Activated CD8-positive, alpha-beta T cell treated with anti-CD3 and anti-CD28 coated beads for 36 hours (primary cell): ENCODE results near the gene GBA2. TPM values are rescaled to one million over a fixed set of nuclear protein-coding genes. Genes with fewer than 3 reads are reported as not detected.

Source experiments
- ATAC-seq: fragments of 200-7000 bp; cut with Tn5 transposase; one replicate; pipeline ENCODE4 v1.10.0; 2021; ENCODE audit warnings: mild to moderate bottlenecking, moderate library complexity
- CTCF ChIA-PET: fragments of 350-600 bp; sonication (Branson Sonifier 250); formaldehyde crosslinking; loops from one replicate; lab custom pipeline; 2021; ENCODE audit warnings: antibody characterized with exemption; lab: Charles Lee
- POLR2A ChIA-PET: fragments of 350-600 bp; sonication (Branson Sonifier 250); formaldehyde crosslinking; loops from one replicate; lab custom pipeline; 2021; ENCODE audit warnings: antibody characterized with exemption; lab: Charles Lee
- DNase-seq: peaks from one replicate; pipeline ENCODE4 v3.0.0-alpha.2; 2020
- H3K27ac Mint-ChIP-seq: one replicate; pipeline ENCODE4 v1.8.0; 2021; ENCODE audit warnings: mild to moderate bottlenecking, mixed read lengths
- H3K27me3 Mint-ChIP-seq: one replicate; pipeline ENCODE4 v1.8.0; 2021; ENCODE audit warnings: mixed read lengths
- H3K36me3 Mint-ChIP-seq: one replicate; pipeline ENCODE4 v1.8.0; 2021; ENCODE audit warnings: low read depth, mixed read lengths
- H3K4me1 Mint-ChIP-seq: one replicate; pipeline ENCODE4 v1.8.0; 2021; ENCODE audit warnings: low read depth, mixed read lengths
- H3K4me3 Mint-ChIP-seq: one replicate; pipeline ENCODE4 v1.8.0; 2021; ENCODE audit warnings: mild to moderate bottlenecking, moderate library complexity, mixed read lengths
- H3K9me3 Mint-ChIP-seq: one replicate; pipeline ENCODE4 v1.8.0; 2021; ENCODE audit warnings: mixed read lengths
- intact Hi-C: fragments of 100-400 bp; cut with micrococcal nuclease; formaldehyde crosslinking; loops from one replicate; pipeline ENCODE4 v1.10.0; 2022
- total RNA-seq, 2 experiments: library from RNA; stranded (reverse); gene quantifications; one replicate each; pipeline ENCODE4 v1.2.3, GENCODE V29; 2021
- TF ChIP-seq, protein P1 (sequence below): fragments of 200-600 bp; IDR thresholded peaks from one replicate; pipeline ENCODE4 v1.8.0; 2022; ENCODE audit warnings: antibody characterized with exemption, mild to moderate bottlenecking

GBA2 gene
- total RNA-seq, 2 experiments from 2014 or later, result 21.2 to 22.3 TPM

DNA sequence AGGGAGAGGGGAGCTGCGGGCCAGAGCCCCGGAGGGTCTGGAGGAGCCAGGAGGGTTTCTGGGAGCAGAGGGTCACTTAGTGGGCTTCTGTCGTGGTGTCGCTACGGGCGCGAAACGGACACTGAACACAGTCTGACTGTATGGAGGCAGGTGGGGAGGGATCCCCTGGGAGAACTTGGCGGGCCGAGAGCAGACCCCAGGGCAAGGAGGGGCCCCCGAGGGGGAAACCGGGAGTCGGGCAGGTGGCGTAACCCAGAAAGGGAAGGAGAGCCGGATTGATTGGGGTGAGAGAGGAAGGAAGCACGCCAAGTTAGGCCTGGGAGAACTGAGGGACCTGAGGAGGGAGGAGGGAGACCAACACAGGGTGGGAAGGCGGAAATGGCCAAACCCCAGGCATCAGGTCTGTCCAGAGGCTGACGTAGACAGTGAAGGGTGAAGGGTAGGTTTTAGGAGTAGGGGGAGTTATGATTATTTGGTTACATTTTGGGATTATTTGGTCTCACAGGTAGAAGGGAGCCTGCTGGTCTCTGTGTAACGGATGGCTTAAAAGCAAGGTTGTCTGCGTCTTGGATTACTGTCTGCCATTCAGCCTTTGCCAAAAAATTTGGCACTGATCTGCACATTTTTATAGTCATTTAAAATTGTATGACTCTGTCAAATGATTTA is 8.3 kb upstream of the GBA2 start:
- ATAC-seq, result peak; percentile 31
- POLR2A ChIA-PET, result interaction anchor here (0.6 to 1.5 kb wide), 5 partner anchors 10 to 1722 kb away, joined by 3 to 5 read pairs (median 3); no protein-coding TSS in a partner anchor

DNA sequence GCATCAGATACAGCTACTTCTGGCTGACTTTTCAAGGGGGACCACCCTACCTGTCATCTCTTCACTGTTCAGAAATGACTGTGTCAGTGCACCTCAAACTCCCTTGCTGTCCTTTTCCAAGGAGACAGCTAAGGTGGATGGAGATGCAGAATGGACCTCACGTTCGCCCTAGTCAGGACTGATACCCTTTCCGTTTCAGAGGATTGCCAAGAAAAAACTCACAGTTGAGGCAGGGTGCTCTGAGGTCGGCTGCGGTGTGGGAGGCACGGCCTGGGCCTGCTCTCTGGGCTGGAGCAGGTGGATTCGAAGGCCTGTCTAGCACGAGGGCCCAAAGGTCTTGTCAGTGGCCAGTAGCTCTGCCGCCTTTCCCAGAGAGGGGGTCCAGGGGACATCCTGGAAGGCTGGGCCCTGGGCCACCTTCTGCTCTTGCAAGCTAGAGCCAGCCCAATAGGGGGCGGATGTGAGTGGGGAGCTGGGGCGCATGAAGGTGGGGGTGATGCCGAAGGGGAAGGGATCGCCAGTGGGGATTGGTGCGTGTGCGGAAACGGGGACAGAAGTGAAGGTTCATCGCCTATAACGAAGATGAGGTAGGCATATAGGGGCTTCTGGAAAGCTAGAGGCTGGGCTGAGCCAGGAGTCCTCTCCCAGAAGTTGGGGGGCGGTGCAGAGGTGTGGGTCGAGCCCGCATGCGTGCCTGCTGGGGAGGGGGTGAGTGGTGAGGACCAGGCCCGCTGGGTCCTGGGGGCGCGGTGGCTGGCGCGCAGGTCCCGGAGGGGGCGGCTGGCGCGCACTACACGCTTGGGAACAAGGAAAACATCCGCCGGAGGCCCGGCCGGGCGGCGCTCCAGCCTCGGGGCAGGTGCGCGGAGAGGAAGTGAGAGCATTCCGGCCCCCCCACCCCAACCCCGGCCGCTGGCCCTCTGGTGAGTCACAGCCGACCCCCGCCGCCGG is 7.5 kb upstream of the GBA2 start:
- CTCF ChIA-PET, result interaction anchor here (0.7 to 3.1 kb wide), 26 partner anchors 9 to 125 kb away, joined by 3 to 25 read pairs (median 4); partner anchors contain the start of genes CCDC107, CREB3, RMRP and SPAG8
- peaks cover 38% of the 10 kb centered on the region for H3K4me1 Mint-ChIP-seq
- TF ChIP-seq, protein P1, sequence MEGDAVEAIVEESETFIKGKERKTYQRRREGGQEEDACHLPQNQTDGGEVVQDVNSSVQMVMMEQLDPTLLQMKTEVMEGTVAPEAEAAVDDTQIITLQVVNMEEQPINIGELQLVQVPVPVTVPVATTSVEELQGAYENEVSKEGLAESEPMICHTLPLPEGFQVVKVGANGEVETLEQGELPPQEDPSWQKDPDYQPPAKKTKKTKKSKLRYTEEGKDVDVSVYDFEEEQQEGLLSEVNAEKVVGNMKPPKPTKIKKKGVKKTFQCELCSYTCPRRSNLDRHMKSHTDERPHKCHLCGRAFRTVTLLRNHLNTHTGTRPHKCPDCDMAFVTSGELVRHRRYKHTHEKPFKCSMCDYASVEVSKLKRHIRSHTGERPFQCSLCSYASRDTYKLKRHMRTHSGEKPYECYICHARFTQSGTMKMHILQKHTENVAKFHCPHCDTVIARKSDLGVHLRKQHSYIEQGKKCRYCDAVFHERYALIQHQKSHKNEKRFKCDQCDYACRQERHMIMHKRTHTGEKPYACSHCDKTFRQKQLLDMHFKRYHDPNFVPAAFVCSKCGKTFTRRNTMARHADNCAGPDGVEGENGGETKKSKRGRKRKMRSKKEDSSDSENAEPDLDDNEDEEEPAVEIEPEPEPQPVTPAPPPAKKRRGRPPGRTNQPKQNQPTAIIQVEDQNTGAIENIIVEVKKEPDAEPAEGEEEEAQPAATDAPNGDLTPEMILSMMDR, result peak; percentile 85
- H3K27ac Mint-ChIP-seq, result peak overlapping the region; percentile 96
- intact Hi-C loops, result no loop called here
- peak overlapping the region; percentile 95 for H3K4me3 Mint-ChIP-seq
- POLR2A ChIA-PET, result interaction anchor here (0.6 to 1.5 kb wide), 10 partner anchors 9 to 1723 kb away, joined by 3 to 5 read pairs (median 3); no protein-coding TSS in a partner anchor
- H3K9me3 Mint-ChIP-seq, result no peaks in the 10 kb centered on the region
- DNase-seq, result peak; percentile 88
- H3K27me3 Mint-ChIP-seq, result no peaks in the 10 kb centered on the region
- peaks cover 17% of the 10 kb centered on the region for H3K36me3 Mint-ChIP-seq
- peak; percentile 95 for ATAC-seq

More for the DNA sequence above, 8.3 kb upstream of the GBA2 start:
- Mint-ChIP-seq H3K4me1 (peaks cover 42% of the 10 kb centered on the region), H3K27me3 (no peaks in the 10 kb centered on the region), H3K36me3 (peaks cover 16% of the 10 kb centered on the region), H3K27ac (peak overlapping the region; percentile 96), H3K9me3 (no peaks in the 10 kb centered on the region), H3K4me3 (peak overlapping the region; percentile 95)
- TF ChIP-seq, protein P1, result no peak
- intact Hi-C loops, result no loop called here
- CTCF ChIA-PET, result interaction anchor here (0.7 to 3.1 kb wide), 19 partner anchors 10 to 124 kb away, joined by 3 to 25 read pairs (median 5); partner anchors contain the start of genes CREB3, SPAG8, TLN1 and TPM2
- no peak for DNase-seq

DNA sequence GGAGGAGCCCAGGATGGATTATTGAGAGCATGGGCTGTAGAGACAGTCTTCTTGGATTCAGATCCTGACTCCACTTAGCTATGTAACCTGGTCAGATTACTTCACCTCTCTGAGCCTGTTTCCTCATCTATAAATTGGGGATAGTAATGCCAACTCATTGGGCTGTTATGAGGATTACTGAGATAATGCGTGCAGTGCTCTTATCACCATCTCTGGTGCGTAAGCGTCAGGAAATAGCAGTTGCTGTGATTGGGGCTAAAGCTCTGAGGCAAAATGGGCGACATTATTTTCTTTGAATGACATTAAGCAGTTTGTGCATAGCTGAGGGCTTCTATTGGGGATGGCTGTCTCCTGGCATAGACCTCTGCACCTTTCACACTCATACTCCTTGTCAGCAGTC is 6.0 kb upstream of the GBA2 start:
- TF ChIP-seq, protein P1, result no peak
- no peaks in the 10 kb centered on the region for H3K27me3 Mint-ChIP-seq
- ChIA-PET CTCF (interaction anchor here (0.6 to 3.1 kb wide), 9 partner anchors 9 to 148 kb away, joined by 3 to 25 read pairs (median 5); partner anchors contain the start of genes CREB3, SPAG8 and TLN1), POLR2A (interaction anchor here (1.4 kb wide), 1 partner anchor 23 kb away, joined by 5 read pairs; the partner anchor contains the start of genes CREB3 and TLN1)
- ATAC-seq (no peak), DNase-seq (no peak)
- peaks cover 11% of the 10 kb centered on the region for H3K36me3 Mint-ChIP-seq
- no peak overlapping the region for H3K27ac Mint-ChIP-seq
- H3K4me1 Mint-ChIP-seq, result peaks cover 30% of the 10 kb centered on the region
- no peak overlapping the region for H3K4me3 Mint-ChIP-seq
- no peaks in the 10 kb centered on the region for H3K9me3 Mint-ChIP-seq
- intact Hi-C loops, result no loop called here

DNA sequence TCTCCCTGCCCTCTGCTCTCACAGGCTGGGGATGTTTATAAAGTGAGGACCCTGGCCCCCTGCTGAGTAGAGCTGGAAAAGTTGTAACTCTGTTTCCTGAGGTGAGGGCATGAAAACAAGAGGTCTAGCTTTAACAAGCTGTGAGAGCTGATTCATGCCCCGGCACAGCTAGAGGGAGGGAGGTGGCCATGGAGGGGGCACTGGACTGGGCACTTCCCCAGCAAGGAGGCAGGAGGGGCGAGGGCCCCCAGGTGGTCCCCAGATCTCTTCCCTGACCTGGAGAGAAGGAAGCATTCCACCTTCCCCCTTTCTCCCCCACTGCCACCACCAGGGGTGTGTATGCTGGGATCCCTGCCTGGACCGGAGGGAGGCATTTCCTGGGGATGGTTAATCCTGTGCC is 5.2 kb upstream of the GBA2 start, which contains the start of gene MSMP:
TSS of gene MSMP (minus strand) at position 13 of the 400 bp plus-strand sequence. CDS start 147 bp downstream, outside the sequence.
- Mint-ChIP-seq H3K36me3 (peaks cover 7% of the 10 kb centered on the region), H3K27ac (no peak within 1 kb of the TSS), H3K27me3 (no peaks in the 10 kb centered on the region), H3K4me1 (peaks cover 27% of the 10 kb centered on the region), H3K9me3 (no peaks in the 10 kb centered on the region), H3K4me3 (no peak within 1 kb of the TSS)
- DNase-seq, result no peak
- CTCF ChIA-PET, result interaction anchor here (1.2 to 3.1 kb wide), 6 partner anchors 19 to 149 kb away, joined by 3 to 25 read pairs (median 4); partner anchors contain the start of genes CREB3 and TLN1
- intact Hi-C loops, result no loop called here
- POLR2A ChIA-PET, result interaction anchor here (1.4 kb wide), 1 partner anchor 22 kb away, joined by 5 read pairs; the partner anchor contains the start of genes CREB3 and TLN1
- no peak for ATAC-seq
- TF ChIP-seq, protein P1, result no peak
